A172 (cell line): ENCODE measurements around the gene NEAT1. TPM values are rescaled to one million over a fixed set of nuclear protein-coding genes. Genes with fewer than 3 reads are reported as not detected.
A peak's percentile ranks its signal among the peaks of the same experiment; 100 is the strongest.

ENCODE experiments used
- DNase-seq: peaks from one replicate; pipeline ENCODE4 v3.0.0-alpha.2; 2015; ENCODE audit warnings: low spot score
- total RNA-seq: library from RNA; depleted of rRNA; stranded (reverse); fragments of >200 nt; shearing (Covaris generic); gene quantifications from 2 replicates; pipeline ENCODE4 v1.2.3, GENCODE V29; 2014; rRNA removed

Gene NEAT1
- 20.6 and 28.9 TPM in 2 replicates for total RNA-seq

DNA sequence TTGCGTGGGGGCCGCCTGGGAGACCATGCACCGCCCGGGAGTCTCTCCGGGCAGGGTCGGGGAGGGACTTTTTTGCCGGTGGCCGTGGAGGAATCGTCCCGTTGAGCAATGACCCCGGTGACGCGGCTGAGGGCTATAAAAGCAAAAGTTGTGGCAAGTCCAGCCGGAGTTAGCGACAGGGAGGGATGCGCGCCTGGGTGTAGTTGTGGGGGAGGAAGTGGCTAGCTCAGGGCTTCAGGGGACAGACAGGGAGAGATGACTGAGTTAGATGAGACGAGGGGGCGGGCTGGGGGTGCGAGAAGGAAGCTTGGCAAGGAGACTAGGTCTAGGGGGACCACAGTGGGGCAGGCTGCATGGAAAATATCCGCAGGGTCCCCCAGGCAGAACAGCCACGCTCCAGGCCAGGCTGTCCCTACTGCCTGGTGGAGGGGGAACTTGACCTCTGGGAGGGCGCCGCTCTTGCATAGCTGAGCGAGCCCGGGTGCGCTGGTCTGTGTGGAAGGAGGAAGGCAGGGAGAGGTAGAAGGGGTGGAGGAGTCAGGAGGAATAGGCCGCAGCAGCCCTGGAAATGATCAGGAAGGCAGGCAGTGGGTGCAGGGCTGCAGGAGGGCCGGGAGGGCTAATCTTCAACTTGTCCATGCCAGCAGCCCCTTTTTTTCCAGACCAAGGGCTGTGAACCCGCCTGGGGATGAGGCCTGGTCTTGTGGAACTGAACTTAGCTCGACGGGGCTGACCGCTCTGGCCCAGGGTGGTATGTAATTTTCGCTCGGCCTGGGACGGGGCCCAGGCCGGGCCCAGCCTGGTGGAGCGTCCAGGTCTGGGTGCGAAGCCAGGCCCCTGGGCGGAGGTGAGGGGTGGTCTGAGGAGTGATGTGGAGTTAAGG, at the start of gene NEAT1:
Gene NEAT1 (plus strand): TSS at position 166 of the 883 bp plus-strand sequence.
- peak; percentile 87 for DNase-seq

DNA sequence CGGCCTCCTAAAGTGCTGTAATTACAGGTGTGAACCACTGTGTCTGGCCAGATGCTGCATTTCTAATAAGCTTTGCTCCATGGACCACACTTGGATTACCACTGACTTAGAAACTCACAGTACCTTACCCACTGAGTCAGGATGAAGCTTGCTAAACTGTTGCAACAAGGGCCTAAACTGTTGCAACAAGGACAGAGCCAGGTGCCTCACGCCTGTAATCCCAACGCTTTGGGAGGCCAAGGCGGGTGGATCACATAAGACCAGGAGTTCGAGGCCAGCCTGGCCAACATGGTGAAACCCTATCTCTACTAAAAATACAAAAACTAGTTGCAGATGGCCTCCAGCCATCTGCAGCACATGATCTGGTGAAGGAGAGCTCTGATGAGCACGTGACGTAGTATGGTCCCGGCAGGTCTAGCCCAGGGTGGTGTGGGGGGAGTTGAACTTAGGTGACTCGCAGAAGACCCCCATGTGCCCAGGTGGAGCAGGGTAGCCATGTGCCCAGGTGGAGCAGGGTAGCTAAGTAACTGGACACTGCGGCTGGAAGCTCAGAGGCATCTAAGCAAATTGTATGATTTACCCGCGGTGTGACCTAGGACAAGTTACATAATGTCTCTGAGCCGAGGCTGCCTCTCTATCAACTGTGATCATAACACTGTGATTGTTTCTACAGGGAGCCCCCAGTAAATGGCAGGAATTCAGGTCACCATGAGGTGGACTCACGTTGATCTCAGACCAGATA, 48.6 kb upstream of the NEAT1 start:
- DNase-seq: no peak

- no peak for DNase-seq
Measured at GRCh38 chr11:65375012-65375411, 47.6 kb upstream of the NEAT1 start.

- no peak for DNase-seq
Measured at GRCh38 chr11:65376138-65376713, 46.4 kb upstream of the NEAT1 start.

GRCh38 chr11:65377036-65377435, 45.6 kb upstream of the NEAT1 start:
- no peak for DNase-seq

DNA sequence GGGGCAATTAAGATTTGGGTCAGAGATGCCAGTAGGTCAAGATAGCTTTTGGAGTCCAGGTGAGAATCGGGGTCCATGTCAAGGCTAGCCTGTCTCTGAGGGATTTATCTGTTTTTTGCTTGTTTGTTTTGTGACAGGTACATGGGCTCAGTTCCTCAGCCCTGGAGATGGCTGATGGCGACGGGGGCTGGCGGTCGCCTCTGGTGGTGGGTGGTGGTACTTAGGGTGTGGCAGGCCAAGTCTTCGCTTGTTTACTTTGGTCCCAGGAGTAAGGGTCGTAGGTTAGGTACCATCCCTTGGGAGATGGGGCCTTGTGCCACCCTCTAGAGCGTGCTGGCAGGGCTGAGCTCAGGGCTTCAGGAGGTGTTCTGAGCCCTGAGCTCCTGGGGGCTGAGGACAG, 44.8 kb upstream of the NEAT1 start:
- no peak for DNase-seq

GRCh38 chr11:65378208-65378927, 44.2 kb upstream of the NEAT1 start:
- no peak for DNase-seq

- no peak for DNase-seq
Measured at GRCh38 chr11:65378928-65379638, 43.5 kb upstream of the NEAT1 start.

- DNase-seq: no peak
Measured at GRCh38 chr11:65379698-65380459, 42.7 kb upstream of the NEAT1 start.

GRCh38 chr11:65380460-65381119, 42.0 kb upstream of the NEAT1 start:
- DNase-seq: no peak

GRCh38 chr11:65381716-65382032, 40.9 kb upstream of the NEAT1 start:
- DNase-seq: no peak

GRCh38 chr11:65382033-65382803, 40.4 kb upstream of the NEAT1 start, which contains the start of gene SLC25A45:
TSS of gene SLC25A45 (minus strand) at chr11:65382646. CDS start at chr11:65381951, 695 bp downstream.
- peak; percentile 98 for DNase-seq

- DNase-seq: no peak
Measured at GRCh38 chr11:65382804-65383368, 39.7 kb upstream of the NEAT1 start.

DNA sequence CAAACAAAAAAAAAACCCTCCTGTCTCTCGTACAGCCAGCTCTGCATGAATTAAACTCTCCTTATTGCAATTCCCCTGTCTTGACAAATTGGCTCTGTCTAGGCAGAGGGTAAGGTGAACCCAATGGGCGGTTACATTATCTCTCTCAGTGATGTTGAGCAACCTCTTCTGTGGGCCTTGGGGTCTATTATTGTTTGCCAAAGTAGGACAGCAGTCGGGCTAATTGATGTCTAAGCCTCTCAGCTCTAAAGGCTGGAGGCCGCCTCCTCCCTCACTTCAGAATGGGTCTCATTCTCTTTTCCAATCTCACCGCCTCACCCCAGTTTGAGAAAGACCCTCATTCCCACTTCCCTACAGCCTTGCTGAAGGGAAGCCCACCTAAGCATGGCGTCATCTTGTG, 38.8 kb upstream of the NEAT1 start:
- no peak for DNase-seq

DNA sequence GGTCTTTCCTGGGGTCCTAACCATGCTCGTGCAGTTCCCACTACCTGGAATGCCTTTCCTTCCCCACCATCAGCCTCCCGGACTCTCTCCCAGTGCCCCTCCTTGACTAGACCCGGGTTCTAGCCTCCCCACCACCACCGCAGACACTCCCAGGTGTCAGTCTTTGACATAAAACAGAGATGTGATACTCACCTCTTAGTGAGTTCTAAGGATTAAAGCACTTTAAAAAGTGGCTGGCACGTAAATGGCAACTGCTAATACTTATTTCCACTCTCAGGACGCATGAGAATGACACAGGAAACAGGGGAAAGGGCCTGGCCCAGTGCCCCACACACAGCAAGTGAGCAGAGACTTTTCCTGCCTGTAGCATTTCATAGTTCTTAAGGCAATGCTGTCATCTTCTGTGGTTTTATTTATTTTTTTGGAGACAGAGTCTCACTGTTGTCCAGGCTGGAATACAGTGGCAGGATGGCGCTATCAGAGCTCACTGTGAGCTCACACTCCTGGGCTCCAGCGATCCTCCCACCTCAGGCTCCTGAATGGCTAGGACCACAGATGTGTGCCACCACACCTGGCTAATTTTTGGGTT, 38.2 kb upstream of the NEAT1 start:
- DNase-seq: peak; percentile 39

- peak; percentile 63 for DNase-seq
Measured at GRCh38 chr11:65386307-65387140, 36.1 kb upstream of the NEAT1 start, which contains the start of gene FRMD8. TSS of gene FRMD8 (plus strand) at chr11:65386637. CDS start at chr11:65387037, 400 bp downstream.

DNA sequence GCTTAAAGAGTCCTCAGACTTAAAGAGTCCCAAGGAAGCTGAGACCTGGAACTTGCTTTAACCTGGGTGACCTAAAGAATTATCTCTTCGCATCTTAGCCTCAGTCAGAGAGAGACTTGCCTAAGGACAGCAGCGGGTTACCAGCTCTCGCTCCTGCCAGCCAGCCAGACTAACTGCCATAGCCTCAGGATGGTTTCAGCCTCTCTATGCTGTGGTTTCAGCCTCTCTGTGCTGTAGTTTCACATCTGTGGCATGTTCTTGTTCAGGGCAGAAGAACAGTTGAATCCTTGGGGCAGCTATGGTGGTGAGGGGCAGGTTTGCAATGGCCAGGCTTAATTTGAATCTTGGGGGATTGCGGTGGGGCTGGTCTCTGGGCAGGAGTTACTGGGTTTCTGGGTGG, 33.9 kb upstream of the NEAT1 start:
- no peak for DNase-seq
